SK-N-MC (cell line): Measurements from ENCODE around the gene ATP5F1D.

ENCODE experiments used
- EZH2 ChIP-seq: fragments of 200-600 bp; sonication (generic); IDR thresholded peaks from one replicate; pipeline ENCODE4 v1.6.1; 2017; ENCODE audit warnings: antibody characterized with exemption
- POLR2AphosphoS5 ChIP-seq: IDR thresholded peaks from 2 replicates; pipeline ENCODE4 v1.6.1; 2012; ENCODE audit warnings: mild to moderate bottlenecking, low read depth, low read length, borderline replicate concordance

- TF ChIP-seq POLR2AphosphoS5 (no peak; the same call in 1 of the 2 replicates), EZH2 (no peak)
Measured at GRCh38 chr19:1266129-1266915, 24.8 kb downstream of the ATP5F1D start.
